Stimulated activated CD4-positive, alpha-beta T cell treated with anti-CD3 and anti-CD28 coated beads, Interleukin-2, amount 100 ng/mL, for 48 hours (primary cell): Measurements from ENCODE around the gene CD40.
"Not testable (repeated sequence)": the region's sequence is repeated elsewhere in the genome, so short reads cannot be mapped to it uniquely, and the experiment has no call there.

Experiments used
- DNase-seq, 2 donors: peaks; one replicate each; pipeline ENCODE4 v3.0.0-alpha.2; 2020

CD40 gene

GRCh38 chr20:46099491-46100287 lies 18.4 kb upstream of the CD40 start:
- DNase-seq, result no peak

- DNase-seq, result not testable (repeated sequence)
These were observed 17.7 kb upstream of the CD40 start for GRCh38 chr20:46100444-46100843.

GRCh38 chr20:46100988-46101387 lies 17.1 kb upstream of the CD40 start:
- DNase-seq, result no peak

GRCh38 chr20:46101957-46102356 lies 16.2 kb upstream of the CD40 start:
- DNase-seq, result no peak

- no peak for DNase-seq
These were observed 15.2 kb upstream of the CD40 start for GRCh38 chr20:46102940-46103339.

GRCh38 chr20:46104262-46104661 lies 13.9 kb upstream of the CD40 start:
- no peak for DNase-seq

GRCh38 chr20:46107061-46107460 lies 11.1 kb upstream of the CD40 start:
- DNase-seq, result no peak

- DNase-seq, result no peak
These were observed 9.7 kb upstream of the CD40 start for GRCh38 chr20:46108435-46108841.

GRCh38 chr20:46108976-46109375 lies 9.1 kb upstream of the CD40 start:
- no peak for DNase-seq

- DNase-seq, result peak in 1 of 2 donors; percentile 23
These were observed 6.9 kb upstream of the CD40 start for GRCh38 chr20:46111028-46111835.

GRCh38 chr20:46111836-46112212 lies 6.3 kb upstream of the CD40 start:
- DNase-seq, result no peak

GRCh38 chr20:46112430-46113112 lies 5.5 kb upstream of the CD40 start:
- no peak for DNase-seq

GRCh38 chr20:46113113-46113470 lies 5.0 kb upstream of the CD40 start:
- no peak for DNase-seq

GRCh38 chr20:46114449-46114848 lies 3.7 kb upstream of the CD40 start:
- no peak for DNase-seq

GRCh38 chr20:46118481-46119020 lies 437 bp downstream of the CD40 start:
- DNase-seq, result no peak

- no peak for DNase-seq
These were observed 973 bp downstream of the CD40 start for GRCh38 chr20:46119028-46119546.

- DNase-seq, result no peak
These were observed 1.4 kb downstream of the CD40 start for GRCh38 chr20:46119547-46119946.

- DNase-seq, result no peak
These were observed 2.0 kb downstream of the CD40 start for GRCh38 chr20:46120136-46120535.

GRCh38 chr20:46121184-46121930 lies 3.2 kb downstream of the CD40 start:
- no peak for DNase-seq

- no peak for DNase-seq
These were observed 4.0 kb downstream of the CD40 start for GRCh38 chr20:46122071-46122470.

- DNase-seq, result no peak
These were observed 4.7 kb downstream of the CD40 start for GRCh38 chr20:46122516-46123481.
